NK-92 treated with Interleukin-12 subunit alpha and Interleukin-12 subunit beta, amount 100 ng/mL, for 24 hours (cell line): ENCODE data around the gene RABL6.
"Not testable (repeated sequence)": the region's sequence is repeated elsewhere in the genome, so short reads cannot be mapped to it uniquely, and the experiment has no call there.

Experiments used
- DNase-seq: peaks from one replicate; lab custom pipeline; 2025; lab: John Stamatoyannopoulos, UW

RABL6 gene

DNA sequence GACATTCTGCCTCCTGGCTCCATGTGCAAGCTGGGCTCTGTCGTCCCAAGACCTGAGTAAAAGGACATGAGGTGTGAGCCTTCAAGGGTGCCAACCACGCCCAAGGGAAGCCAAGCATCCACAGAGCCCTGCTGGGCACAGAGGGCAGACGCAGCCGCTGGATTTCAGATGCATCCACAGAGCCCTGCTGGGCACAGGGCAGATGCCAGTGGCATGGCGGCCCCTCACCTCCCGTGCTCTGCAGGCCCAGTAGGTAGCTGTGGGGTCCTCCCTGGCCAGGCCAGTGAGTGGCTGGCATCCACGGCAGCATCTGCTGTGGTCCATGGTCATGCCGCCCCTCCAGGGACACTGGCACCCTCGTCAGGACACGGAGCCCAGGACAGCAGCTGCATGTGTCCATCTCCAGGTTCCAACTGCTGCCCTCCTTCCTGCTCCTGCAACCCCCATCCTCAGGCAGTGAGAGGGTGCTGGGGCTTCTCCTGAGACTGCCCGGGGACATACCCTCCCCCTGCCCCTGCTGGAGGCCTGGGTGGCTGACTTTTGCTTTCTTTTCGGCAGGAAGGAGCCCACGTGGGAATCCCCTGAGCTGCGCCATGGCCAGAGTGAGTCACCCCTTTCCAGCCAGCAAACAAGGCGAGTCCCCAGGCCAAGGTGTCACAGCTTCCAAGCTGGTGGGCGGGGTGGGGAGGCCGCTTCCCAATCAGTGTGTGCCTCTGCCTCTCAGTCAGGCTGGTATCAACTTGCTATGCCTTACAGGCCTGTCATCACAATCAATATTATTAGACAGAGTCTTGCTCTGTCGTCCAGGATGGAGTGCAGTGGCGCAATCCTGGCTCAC, 74.6 kb downstream of the RABL6 start:
- peak; percentile 84 for DNase-seq

GRCh38 chr9:136882947-136883283, 75.2 kb downstream of the RABL6 start:
- DNase-seq, result not testable (repeated sequence)

GRCh38 chr9:136883670-136884069, 75.9 kb downstream of the RABL6 start:
- not testable (repeated sequence) for DNase-seq

DNA sequence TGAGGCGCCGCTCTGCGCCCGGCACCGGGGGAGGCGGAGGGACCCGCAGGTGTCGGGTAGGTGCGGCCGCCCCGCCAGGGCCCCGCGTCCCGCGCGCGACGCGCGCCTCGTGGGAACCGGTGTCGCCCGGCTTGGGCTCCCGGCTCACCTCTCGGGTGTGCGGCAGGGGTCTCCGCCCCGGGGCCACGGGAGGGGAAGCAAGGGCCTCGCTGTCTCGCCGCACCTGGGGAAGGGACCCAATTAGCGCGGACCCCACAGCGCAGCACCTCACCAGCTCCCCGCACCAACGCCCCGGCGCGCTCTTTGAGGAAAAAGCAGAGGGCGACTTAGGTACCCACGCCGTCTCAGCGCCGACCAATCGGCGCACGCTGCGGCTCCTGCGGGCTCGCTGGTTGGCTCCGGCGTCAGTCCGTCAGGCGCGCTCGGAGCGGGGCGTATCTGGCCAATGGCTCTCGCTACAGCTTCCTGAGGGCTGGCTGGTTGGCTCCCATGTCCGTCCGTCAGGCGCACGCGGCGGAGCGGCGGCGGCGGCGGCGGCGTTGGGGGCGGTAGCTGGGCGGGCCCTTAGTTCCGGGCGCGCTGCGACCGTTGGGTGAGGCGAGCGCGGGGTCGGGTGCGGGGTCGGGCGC, 78.3 kb downstream of the RABL6 start, which contains the start of gene TRAF2:
TRAF2 (plus strand) TSS at position 567 of the 629 bp plus-strand sequence. CDS start 12,225 bp downstream, outside the sequence.
- DNase-seq, result peak; percentile 93

DNA sequence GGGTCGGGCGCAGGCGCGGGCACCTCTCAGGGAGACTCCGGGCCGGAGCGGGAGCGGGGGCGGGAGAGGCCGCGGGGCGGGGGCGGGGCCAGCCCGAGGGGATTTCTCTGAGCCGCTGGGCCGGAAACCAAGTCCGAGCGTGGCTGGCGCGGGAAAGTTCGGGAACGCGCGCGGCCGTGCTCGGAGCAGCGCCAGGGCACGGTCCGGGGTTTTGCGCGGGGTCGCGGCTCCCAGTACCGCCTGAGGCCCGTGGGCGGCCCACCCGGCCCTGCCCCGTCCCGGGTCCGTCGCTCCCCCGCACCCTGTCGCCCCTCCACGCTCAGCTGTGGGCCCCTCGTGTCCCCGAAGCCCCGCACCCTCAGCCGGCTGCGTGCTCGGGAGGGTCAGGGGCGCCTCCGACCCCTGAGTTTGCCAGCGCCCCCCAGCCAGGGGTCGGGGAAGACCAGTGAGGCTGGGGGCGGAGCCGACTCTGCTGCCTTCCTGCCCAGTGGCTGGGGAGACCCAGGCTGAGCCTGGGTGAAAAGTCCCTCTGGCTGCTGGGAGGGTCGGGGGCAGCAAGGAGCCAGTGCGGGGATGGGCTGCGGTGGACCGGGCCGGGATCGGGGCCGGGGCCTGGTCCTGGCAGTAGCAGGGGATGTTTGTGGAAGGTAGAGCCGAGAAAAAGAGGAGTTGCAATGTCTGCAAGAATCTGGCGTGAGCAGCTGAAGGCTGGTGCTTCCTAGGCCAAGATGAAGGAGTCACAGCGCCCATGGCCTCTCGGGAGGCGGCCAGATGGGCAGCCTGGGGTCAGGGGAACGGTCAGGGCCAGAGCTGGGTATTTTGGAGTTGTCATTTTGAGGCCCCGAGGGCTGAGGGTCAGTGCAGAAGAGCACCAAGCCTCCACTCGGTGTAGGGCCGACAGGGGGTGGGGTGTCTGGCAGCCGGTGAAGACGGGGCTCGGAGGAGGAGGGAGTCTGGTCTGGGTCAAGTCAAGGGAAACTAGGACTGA, 79.2 kb downstream of the RABL6 start:
- no peak for DNase-seq

DNA sequence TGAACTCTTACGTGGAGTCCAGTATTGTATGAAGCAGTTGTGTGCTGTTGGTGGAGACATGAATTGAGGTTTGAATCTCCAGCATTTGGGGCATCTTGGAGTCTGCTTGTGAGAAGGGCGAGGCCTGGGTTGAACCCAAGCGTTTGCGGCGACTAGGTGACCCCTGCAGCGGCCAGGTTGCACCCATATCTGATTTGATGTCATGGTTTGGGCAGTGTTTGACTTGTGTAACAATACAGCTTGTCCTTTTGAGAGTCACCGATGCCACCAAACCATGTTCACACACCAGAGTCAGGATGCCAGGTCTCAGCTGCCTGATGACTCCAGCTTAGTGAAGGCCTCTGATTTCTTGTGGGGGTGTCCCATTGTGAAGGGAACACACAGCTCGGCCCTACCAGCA, 80.7 kb downstream of the RABL6 start:
- no peak for DNase-seq

DNA sequence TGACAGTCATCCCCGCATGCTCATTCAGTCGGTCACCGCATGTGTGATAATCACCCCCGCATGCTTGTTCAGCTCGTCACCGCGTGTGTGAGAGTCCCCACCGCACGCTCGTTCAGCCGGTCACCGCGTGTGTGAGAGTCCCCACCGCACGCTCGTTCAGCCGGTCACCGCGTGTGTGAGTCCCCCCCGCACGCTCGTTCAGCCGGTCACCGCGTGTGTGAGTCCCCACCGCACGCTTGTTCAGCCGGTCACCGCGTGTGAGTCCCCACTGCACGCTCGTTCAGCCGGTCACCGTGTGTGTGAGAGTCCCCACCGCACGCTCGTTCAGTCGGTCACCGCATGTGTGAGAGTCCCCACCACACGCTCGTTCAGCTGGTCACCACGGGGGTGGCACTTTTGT, 82.1 kb downstream of the RABL6 start:
- DNase-seq, result no peak

GRCh38 chr9:136890661-136891060, 82.9 kb downstream of the RABL6 start:
- no peak for DNase-seq
